ENCODE results near the gene PRF1.

GRCh38 chr10:70647086-70647485 lies 44.5 kb upstream of the PRF1 start:
- no peak for TF ChIP-seq CTCF (IDR thresholded peaks at IDR 0.05 in 4 of 5, conservative IDR thresholded peaks at IDR 0.05 in 1 of 5)
- TF ChIP-seq POLR2A (IDR thresholded peaks at IDR 0.05) = no peak

Measured in gastrocnemius medialis (tissue), 4 donors.